C4-2B (cell line): ENCODE measurements around the gene SULT2B1.

Experiments used
- H3K27ac ChIP-seq: fragments of 450-650 bp; 2 replicates; pipeline ENCODE4 v1.5.1; 2017
- CTCF ChIP-seq: fragments of 450-650 bp; conservative IDR thresholded peaks from 2 replicates; pipeline ENCODE4 v1.5.1; 2017; ENCODE audit warnings: mild to moderate bottlenecking
- ZFX ChIP-seq: fragments of 450-650 bp; IDR thresholded peaks from 2 replicates; pipeline ENCODE4 v1.6.1; 2017

SULT2B1 gene

GRCh38 chr19:48635263-48635965 is 83.4 kb downstream of the SULT2B1 start:
- no peak for TF ChIP-seq ZFX
- no peak for TF ChIP-seq CTCF
- peak overlapping the region; percentile 92 for H3K27ac ChIP-seq

GRCh38 chr19:48635966-48636858 is 84.2 kb downstream of the SULT2B1 start:
- TF ChIP-seq ZFX: no peak
- TF ChIP-seq CTCF: no peak
- peak overlapping the region; percentile 92 for H3K27ac ChIP-seq

- peak within 1 kb of the TSS; percentile 92 for H3K27ac ChIP-seq
- no peak for TF ChIP-seq ZFX
- no peak for TF ChIP-seq CTCF
Observed at GRCh38 chr19:48636859-48637448, 85.0 kb downstream of the SULT2B1 start, which contains the start of gene DBP. TSS of gene DBP (minus strand) at chr19:48637379. CDS start at chr19:48636994, 385 bp downstream.

- peak overlapping the region; percentile 92 for H3K27ac ChIP-seq
- TF ChIP-seq ZFX (no peak), CTCF (no peak)
Observed at GRCh38 chr19:48637449-48637947, 85.5 kb downstream of the SULT2B1 start.

- TF ChIP-seq ZFX (no peak), CTCF (no peak; the same call in 1 of the 2 replicates)
- peak overlapping the region; percentile 92 for H3K27ac ChIP-seq
Observed at GRCh38 chr19:48637948-48638830, 86.2 kb downstream of the SULT2B1 start.

GRCh38 chr19:48638831-48639381 is 86.9 kb downstream of the SULT2B1 start:
- peak overlapping the region; percentile 92 for H3K27ac ChIP-seq
- TF ChIP-seq ZFX (no peak), CTCF (no peak)
